Measurements from ENCODE around the gene LIN37. TPM values are rescaled to one million over a fixed set of nuclear protein-coding genes. Genes with fewer than 3 reads are reported as not detected.

The LIN37 gene
- total RNA-seq, 4 donors from 2014 or later, result 14.8 to 19.5 (median 16.6) TPM

DNA sequence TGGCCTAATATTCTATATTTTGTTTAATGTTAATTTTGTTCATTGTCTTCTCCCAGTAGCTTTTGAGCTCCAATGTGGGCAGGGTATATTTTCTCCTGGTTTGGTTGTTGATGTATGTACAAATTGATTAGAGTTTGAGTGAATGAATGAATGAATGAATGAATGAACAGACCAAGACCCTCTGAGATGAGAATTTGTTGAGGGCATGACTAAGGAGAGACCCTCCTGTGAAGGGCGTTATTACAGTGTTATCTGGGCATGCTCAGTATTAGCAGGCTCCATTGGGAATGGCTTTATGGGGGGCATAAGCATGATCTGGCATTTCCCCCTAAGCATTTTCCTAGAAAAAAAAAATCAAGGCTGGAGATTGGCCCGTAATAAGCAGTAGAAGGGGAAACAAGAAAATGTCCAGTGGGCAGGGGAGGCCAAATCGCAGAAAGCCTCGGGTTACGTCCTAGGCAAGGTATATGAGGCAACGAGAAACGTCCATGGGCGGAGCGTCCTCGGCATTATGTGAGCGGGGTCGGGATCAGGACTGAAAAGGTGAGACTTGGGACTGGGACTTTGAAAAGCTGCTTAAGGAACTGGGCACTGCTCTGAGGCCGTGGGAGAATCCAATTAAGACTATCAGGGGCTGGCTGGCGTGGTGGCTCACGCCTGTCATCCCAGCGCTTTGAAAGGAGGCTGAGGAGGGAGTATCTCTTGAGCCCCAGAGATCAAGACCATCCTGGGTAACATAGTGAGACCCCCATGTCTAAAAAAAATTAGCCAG, 26.1 kb downstream of the LIN37 start:
- Histone ChIP-seq H3K4me1 (peaks cover 4 to 5% of the 10 kb centered on the region in 2 donors), H3K27ac (no peak overlapping the region), H3K27me3 (no peaks in the 10 kb centered on the region), H3K36me3 (no peaks in the 10 kb centered on the region), H3K9me3 (no peaks in the 10 kb centered on the region), H3K4me3 (peak overlapping the region; percentile 60 to 81 (median 73))
- TF ChIP-seq POLR2A (IDR thresholded peaks at IDR 0.05) (no peak), CTCF (IDR thresholded peaks at IDR 0.05 in 4 of 5, conservative IDR thresholded peaks at IDR 0.05 in 1 of 5) (no peak)
- in situ Hi-C loops (cut with MboI; ENCODE audit: low sequenced_read_pairs in 4 of 4) (loop anchor here in 1 of 4 donors (25.0 kb wide), 1 partner anchor 363 kb away; the partner anchor contains the start of gene CAPNS1), intact Hi-C loops (cut with DNase I; ENCODE audit: low total_unique reads) (loop anchor here (1.0 to 10.0 kb wide), 4 partner anchors 16 to 220 kb away; partner anchors contain the start of genes PROSER3 and SDHAF1)
- DNase-seq, result no peak
- no peak for ATAC-seq

DNA sequence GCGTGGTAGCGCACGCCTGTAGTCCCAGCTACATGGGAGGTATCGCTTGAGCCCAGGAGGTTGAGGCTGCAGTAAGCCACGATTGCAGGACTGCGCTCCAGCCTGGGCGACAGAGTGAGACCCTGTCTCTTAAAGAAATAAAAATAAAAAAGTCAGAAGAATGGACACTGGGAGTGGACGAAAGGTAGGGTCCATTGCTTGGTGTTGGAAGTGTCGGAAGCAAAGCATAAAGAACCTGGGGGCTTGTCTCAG, 26.6 kb downstream of the LIN37 start:
- in situ Hi-C loops (cut with MboI; ENCODE audit: low sequenced_read_pairs in 4 of 4), result no loop called here
- no peak overlapping the region for H3K27ac ChIP-seq
- peak overlapping the region; percentile 60 to 81 (median 73) for H3K4me3 ChIP-seq
- no peaks in the 10 kb centered on the region for H3K9me3 ChIP-seq
- no peak for DNase-seq
- TF ChIP-seq CTCF (IDR thresholded peaks at IDR 0.05 in 4 of 5, conservative IDR thresholded peaks at IDR 0.05 in 1 of 5) (no peak), POLR2A (IDR thresholded peaks at IDR 0.05) (no peak)
- H3K36me3 ChIP-seq, result peaks cover 0 to 3% of the 10 kb centered on the region in 2 donors
- intact Hi-C loops (cut with DNase I; ENCODE audit: low total_unique reads), result loop anchor here (1.0 to 10.0 kb wide), 4 partner anchors 17 to 220 kb away; partner anchors contain the start of genes PROSER3 and SDHAF1
- H3K27me3 ChIP-seq, result no peaks in the 10 kb centered on the region
- peak in 1 of 2 donors; percentile 35 for ATAC-seq
- peaks cover 4 to 5% of the 10 kb centered on the region in 2 donors for H3K4me1 ChIP-seq

- ATAC-seq, result peak; percentile 98
- H3K36me3 ChIP-seq, result peaks cover 0 to 8% of the 10 kb centered on the region in 2 donors
- peaks cover 4 to 5% of the 10 kb centered on the region in 2 donors for H3K4me1 ChIP-seq
- no peaks in the 10 kb centered on the region for H3K27me3 ChIP-seq
- in situ Hi-C loops (cut with MboI; ENCODE audit: low sequenced_read_pairs in 4 of 4), result no loop called here
- intact Hi-C loops (cut with DNase I; ENCODE audit: low total_unique reads), result loop anchor here (1.0 to 10.0 kb wide), 4 partner anchors 17 to 219 kb away; partner anchors contain the start of genes PROSER3 and SDHAF1
- no peak for TF ChIP-seq POLR2A (IDR thresholded peaks at IDR 0.05)
- TF ChIP-seq CTCF (IDR thresholded peaks at IDR 0.05 in 4 of 5, conservative IDR thresholded peaks at IDR 0.05 in 1 of 5), result no peak
- H3K4me3 ChIP-seq, result peak within 1 kb of the TSS; percentile 60 to 81 (median 73)
- DNase-seq, result peak; percentile 95 to 98
- H3K27ac ChIP-seq, result peak within 1 kb of the TSS; percentile 35 to 69 (median 45)
- H3K9me3 ChIP-seq, result no peaks in the 10 kb centered on the region
Observed at GRCh38 chr19:35775298-35776101, 27.1 kb downstream of the LIN37 start, which contains the start of gene ARHGAP33. Gene ARHGAP33, plus strand, starts transcription at chr19:35775564. Its CDS starts 95 bp downstream, at chr19:35775659.

DNA sequence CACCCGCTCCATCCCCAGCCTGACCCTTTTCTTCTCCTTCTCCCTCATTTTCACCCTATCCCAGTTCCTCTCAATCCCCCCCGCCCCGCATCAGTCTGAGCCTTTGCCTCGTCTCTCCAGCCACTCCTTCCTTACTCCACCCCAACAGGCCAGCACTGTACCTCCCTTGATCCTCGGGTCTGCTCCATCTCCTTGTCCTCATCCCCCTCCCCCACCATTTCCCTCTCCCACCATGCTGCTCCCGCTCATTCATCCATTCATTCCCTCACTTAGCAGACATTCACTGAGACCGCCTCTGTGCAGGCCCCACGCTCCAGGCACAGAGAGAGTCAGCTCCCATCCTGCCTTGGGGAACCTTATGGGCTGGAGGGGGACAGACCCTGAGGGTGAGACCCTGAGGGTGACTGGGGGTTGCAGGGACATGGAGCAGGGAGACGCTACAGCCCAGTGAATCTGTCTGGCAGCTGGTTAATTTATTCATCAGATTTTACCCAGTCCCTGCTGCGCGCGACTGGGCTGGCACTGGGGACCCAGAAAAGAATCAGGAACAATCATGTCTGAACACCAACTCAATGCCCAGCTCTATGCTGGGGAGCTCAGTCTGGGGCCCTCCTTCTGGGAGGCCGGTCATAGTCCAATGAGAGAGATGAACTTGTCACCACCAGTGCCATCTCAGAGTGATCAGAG, 27.9 kb downstream of the LIN37 start:
- H3K4me1 ChIP-seq, result peaks cover 4 to 5% of the 10 kb centered on the region in 2 donors
- DNase-seq (no peak), ATAC-seq (no peak)
- H3K9me3 ChIP-seq, result no peaks in the 10 kb centered on the region
- in situ Hi-C loops (cut with MboI; ENCODE audit: low sequenced_read_pairs in 4 of 4), result no loop called here
- peak overlapping the region; percentile 60 to 81 (median 73) for H3K4me3 ChIP-seq
- intact Hi-C loops (cut with DNase I; ENCODE audit: low total_unique reads), result loop anchor here (5.0 to 10.0 kb wide), 2 partner anchors 64 to 219 kb away; partner anchors contain the start of gene SDHAF1
- no peaks in the 10 kb centered on the region for H3K27me3 ChIP-seq
- peaks cover 0 to 15% of the 10 kb centered on the region in 2 donors for H3K36me3 ChIP-seq
- peak overlapping the region in 1 of 4 donors; percentile 37 for H3K27ac ChIP-seq
- TF ChIP-seq POLR2A (IDR thresholded peaks at IDR 0.05) (no peak), CTCF (IDR thresholded peaks at IDR 0.05 in 4 of 5, conservative IDR thresholded peaks at IDR 0.05 in 1 of 5) (no peak)
